NCI-H128 (cell line): ENCODE data around the gene TP63.
"Not testable (repeated sequence)": the region's sequence is repeated elsewhere in the genome, so short reads cannot be mapped to it uniquely, and the experiment has no call there.

Source experiments
- DNase-seq: peaks from one replicate; lab custom pipeline; 2025; ENCODE audit not compliant: unreplicated experiment; lab: John Stamatoyannopoulos, UW

Gene TP63

DNA sequence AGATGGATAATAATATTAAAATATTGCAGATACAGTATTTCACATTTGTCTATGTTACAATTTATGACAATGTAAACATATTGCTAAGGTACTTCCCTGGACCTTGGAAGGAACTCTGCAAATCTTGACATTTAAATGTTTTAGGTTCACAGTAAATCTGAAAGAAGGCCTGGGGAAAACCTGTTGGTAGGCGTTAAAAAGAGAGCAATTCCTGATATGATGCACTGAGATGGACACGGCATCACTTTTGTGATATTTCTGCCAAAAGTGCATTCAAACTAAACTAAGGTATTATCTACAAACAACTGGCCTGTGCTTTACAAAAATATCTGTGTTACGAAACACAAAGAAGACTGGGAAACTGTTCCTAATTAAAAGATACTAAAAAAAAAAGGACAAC lies 6.1 kb upstream of the TP63 start:
- no peak for DNase-seq

GRCh38 chr3:189625572-189625971 lies 5.6 kb upstream of the TP63 start:
- no peak for DNase-seq

GRCh38 chr3:189626286-189626685 lies 4.9 kb upstream of the TP63 start:
- DNase-seq: no peak

- no peak for DNase-seq
Observed at GRCh38 chr3:189629803-189630455, 1.3 kb upstream of the TP63 start.

DNA sequence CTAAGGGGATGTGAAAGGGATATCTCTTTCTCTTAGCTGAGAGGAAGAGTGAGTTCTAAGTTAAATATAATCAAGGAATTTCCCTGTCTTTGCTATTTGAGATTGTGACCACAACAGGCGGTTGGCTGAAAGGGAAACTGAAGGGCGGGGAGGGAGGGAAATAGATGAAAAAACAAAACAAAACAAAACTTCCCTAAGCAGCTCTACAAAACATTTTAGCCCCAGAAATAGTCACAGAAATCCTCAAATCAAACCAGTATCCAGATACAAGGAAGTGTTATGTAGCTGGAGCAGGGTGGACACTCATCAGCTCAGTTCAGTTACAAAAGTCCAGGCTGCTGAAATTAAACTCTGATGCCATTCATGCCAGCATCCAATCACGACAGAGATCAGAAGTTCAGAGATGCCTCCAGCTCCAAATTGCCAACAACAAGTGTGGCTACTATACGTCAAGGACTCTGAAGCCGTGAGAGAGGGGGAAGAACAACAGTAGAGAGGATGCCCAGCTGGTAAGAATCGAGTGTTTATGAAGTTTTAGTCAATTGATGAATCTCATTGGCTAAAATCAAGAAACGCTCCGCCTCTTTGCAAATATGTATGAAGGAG lies 319 bp upstream of the TP63 start:
- DNase-seq: no peak

DNA sequence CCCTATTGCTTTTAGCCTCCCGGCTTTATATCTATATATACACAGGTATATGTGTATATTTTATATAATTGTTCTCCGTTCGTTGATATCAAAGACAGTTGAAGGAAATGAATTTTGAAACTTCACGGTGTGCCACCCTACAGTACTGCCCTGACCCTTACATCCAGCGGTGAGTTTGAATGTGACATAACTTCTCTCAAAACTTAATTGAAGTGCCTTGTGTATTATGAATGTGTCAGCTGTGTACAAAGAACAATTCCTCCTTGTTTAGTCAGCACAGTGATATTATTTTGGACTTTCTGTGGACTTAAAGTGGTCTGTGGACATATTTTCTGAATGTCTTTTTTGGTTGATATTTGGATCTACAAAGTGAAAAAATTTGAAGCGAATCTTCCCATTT lies 220 bp downstream of the TP63 start:
- DNase-seq: no peak

DNA sequence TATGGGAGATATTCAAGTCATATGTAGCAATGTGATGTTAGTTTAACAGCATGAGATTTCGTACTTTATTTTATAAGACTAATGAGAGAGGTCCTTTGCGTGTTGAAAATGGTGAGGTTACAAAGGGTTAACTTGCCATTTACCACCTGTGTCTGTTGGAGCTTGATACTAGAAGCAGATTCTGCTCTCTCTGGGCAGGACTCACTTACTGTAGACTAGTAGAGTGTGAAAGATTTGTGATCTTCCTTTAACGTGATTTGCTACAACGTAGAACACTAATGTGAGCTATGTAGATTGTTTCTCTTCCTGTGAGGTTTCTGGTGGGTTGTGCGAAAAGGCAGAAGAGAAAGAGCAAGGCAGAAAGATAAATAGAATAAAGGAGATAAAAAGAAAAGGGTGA lies 1.1 kb downstream of the TP63 start:
- DNase-seq: no peak

- DNase-seq: no peak
Observed at GRCh38 chr3:189635339-189635738, 4.2 kb downstream of the TP63 start.

DNA sequence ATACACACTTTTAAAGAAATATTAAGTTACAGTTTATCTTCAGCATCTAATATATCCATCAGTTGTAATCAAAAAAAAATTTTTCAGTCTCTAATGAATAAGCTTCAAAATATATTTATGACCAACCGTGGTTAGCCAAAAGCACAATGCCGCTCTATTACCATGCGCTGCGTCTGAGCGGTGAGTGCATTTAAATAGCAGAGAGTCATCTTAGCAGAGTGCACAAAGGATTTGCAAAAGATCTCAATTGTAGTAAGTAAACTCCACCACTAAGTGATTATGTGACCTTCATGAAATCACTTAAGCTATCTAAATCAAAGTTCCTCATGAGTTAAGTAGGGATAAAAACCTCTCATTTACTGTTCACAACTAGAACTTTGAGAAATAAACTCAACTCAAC lies 4.9 kb downstream of the TP63 start:
- no peak for DNase-seq

GRCh38 chr3:189637750-189638149 lies 6.6 kb downstream of the TP63 start:
- no peak for DNase-seq

DNA sequence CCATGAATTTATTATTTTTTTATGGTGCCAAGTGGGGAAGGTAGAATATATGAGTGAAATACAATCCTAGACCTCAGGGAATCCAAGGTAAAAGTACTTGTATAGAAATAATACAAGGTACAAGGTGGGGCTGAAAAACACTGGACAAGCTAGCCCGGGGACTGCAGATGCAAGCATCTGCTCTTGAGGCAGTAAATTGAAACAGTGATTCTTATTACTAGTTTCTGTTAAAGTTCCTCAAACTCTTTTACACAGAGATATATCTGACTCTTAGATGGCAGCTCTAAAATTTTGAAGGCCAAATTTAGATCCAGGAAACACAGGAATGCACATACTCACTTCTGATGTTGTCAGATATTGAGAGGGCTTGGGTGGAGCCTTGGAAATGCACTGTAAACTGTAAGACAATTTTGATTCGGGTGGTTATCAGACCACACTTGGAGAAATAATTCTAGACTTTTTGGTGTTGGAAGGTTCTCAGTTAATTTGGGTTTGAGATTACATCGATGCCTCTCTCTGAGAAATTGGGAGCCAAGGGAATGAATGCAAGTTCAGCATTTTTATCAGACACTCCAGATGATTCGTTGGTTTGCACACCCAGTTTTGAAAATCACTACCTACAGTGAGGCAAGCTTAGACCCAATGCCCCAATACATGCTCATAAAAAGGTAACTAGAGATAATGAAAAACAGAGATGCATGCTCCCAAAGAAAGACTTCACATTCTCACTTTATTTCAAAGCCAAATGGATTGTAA lies 7.3 kb downstream of the TP63 start:
- no peak for DNase-seq

DNA sequence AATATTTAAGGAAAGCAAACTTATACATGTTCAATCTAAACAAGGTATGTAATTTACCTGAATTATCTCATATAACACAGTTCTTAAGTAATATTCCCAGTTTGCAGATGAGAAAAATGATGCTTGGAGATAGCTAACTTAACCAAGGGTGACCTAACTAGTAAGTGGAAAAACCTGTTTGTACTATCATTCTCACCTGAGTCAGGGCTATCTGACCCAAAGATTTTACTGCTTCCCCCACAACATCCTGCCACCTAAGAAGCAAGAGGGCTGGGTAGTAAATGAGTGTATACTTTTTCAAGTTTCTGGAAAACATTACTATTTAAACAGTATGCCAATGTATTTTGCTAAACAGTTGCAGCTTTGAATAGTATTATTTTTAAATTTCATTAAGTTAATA lies 10.6 kb downstream of the TP63 start:
- DNase-seq: no peak

DNA sequence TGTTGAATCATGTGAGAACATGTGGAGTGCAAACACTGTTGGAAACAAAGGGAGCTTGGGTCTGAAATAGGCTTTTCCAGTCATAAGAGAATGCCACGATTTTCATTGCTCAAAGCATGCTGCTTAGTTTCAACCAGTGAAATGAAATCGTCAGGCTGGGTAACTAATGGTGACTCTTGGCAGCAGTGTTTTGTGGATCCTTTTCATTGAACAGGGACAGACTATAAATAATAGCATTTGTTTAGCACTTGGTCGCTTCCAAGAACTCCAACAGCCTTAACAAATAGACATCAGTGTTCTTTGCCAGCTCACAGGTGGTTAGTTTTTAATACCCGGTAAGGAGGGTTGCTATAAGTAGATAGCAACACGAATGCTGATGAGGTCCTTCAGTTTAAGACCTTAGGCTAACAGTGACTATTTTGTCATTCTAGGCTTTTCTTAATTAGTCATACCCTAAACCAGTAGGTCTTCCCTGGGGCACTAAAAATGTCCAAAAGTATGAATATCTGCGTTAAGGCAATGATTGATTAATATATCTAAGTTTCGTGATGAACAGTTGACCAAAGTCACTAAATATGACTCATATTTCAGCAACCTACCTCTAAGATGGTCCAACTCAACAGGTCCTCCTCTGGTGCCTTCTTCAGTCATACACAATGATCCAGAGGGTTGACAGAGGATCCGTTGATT lies 15.8 kb downstream of the TP63 start:
- no peak for DNase-seq

DNA sequence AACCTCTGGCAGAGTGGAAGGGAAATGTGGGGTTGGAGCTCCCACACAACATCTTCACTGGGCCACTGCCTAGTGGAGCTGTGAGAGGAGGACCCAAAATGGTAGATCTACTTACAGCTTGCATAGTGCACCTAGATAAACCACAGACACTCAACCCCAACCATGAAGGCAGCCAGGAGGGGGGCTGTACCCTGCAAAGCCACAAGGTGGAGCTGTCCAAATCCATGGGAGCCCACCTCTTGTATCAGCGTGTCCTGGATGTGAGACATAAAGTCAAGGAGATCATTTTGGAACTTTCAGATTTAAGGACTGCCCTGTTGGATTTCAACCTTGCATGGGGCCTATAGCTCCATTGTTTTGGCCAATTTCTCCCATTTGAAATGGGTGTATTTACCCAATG lies 20.9 kb downstream of the TP63 start:
- DNase-seq: no peak

DNA sequence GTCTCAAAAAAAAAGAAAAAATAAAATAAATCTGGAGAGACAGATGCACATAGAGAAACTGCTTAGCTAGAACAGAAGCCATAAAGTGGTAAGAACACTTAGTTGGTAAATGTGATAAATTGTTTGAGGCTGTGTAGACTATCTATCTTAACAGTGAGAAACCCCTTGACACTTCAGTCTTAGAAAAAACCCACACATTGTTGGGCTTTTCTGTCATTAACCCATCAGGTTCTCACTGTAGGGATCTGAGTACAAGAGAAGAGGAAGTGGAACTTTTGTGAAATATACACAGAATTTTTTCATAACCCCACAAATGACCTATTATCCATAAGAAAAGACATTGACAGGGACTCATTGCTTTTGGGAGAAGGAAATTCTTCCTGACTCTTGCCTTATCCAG lies 24.4 kb downstream of the TP63 start:
- no peak for DNase-seq

DNA sequence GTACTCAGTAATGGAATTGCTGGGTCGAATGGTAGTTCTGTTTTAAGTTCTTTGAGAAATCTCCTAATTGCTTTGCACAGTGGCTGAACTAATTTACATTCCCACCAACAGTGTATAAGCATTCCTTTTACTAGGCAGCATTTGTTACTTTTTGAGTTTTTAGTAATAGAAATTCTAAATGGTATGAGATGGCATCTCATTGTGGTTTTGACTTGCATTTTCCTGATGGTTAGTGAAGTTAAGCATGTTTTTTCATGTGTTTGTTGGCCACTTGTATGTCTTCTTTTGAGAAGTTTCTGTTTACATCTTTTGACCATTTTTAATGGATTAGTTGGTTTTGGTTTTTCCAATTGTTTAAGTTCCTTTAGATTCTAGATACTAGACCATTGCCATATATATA lies 28.4 kb downstream of the TP63 start:
- no peak for DNase-seq

DNA sequence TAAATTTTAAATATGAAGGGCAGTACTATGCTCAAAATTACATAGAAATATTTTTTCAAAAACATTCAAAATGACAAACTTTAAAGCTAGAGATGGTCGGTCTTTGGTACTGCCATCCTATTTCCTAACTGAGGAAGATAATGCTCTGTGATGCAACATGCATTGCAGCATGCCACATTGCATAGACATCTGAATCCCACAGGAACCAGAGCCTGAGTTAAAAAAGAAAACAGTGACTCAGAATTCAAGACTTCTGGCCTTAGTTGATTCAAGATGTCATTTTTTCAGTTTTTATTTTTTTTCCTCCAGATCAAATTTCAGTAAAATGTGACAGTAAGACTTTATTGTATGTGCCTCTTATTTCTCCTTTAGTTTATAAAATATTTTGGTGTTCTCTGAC lies 33.1 kb downstream of the TP63 start:
- no peak for DNase-seq

DNA sequence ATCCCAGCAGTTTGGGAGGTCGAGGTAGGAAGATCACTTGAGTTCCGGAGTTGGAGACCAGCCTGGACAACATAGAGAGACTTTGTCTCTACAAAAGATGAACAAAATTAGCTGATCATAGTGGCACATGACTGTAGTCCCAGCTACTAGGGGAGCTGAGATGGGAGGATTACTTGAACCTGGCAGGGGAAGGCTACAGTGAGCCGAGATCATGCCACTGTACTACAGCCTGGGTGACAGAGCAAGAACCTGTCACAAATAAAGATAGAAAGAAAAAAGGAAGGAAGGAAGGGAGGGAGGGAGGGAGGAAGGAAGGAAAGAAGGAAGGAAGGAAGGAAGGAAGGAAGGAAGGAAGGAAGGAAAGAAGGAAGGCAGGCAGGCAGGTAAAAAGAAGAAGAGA lies 41.2 kb downstream of the TP63 start:
- not testable (repeated sequence) for DNase-seq

- no peak for DNase-seq
Observed at GRCh38 chr3:189673535-189673934, 42.3 kb downstream of the TP63 start.

DNA sequence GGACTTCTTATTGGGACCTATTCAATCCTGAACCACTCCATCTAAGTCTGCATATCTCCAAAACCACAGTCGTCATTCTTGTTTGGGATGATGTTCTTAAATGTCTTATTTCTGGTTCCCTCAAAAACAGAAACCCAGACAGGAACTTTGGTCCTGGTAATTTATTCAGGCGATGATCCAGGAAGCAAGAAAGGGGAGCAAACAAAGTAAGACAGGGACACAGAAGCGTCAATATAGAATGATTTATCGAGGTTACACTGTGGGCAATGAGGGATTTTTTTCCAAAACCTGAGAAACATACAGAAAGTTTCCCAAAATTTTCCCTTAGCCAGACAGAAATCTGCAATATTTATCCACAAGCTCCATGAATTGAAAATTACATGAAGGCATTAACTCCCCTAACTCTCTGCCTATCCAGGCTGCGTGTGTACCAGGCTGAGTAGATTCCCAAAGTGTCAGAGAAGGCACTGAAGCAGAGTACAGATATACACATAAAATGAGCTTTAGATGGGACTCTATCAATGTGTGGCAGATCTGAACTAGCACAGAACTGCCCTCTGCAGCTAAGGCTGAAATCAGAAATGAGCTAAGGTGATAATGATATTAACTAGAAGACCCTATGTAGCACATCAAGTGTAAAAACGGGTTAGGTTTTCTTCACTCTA lies 43.2 kb downstream of the TP63 start:
- no peak for DNase-seq

- DNase-seq: no peak
Observed at GRCh38 chr3:189677667-189678066, 46.5 kb downstream of the TP63 start.
